A549 (cell line): Measurements from ENCODE around the gene TMEM151A. TPM values are rescaled to one million over a fixed set of nuclear protein-coding genes. Genes with fewer than 3 reads are reported as not detected.

Experiments used
- ATAC-seq, 2 experiments: fragments of 200-7000 bp in 1 of 2; fragments of >200 bp in 1 of 2; cut with Nextera tagmentation in 1 of 2; cut with Tn5 transposase in 1 of 2; 3 replicates each; pipeline versions ENCODE4 v1.8.0 to v1.9.1; 2018 to 2020; ENCODE audit warnings: mild to moderate bottlenecking in 1 of 2, moderate library complexity in 1 of 2
- CTCF ChIA-PET: fragments of 300-600 bp; sonication (Branson Sonifier 250); formaldehyde crosslinking; extraction: SDS; loops from one replicate; lab custom pipeline; 2021; ENCODE audit warnings: antibody characterized with exemption, inconsistent platforms; lab: Yijun Ruan, JAX
- POLR2A ChIA-PET: fragments of 350-600 bp; formaldehyde crosslinking; extraction: SDS; loops from one replicate; lab custom pipeline; 2021; ENCODE audit warnings: antibody characterized with exemption, inconsistent platforms; lab: Yijun Ruan, JAX
- DNase-seq, 2 experiments: peaks; one replicate each; pipeline versions ENCODE4 v3.0.0 to v3.0.0-alpha.2; 2011 to 2016; ENCODE audit warnings: low read depth in 1 of 2, low spot score in 1 of 2
- FAIRE-seq: peaks from 2 replicates; lab custom pipeline; 2011; peaks lifted over from hg19 to GRCh38; lab: Jason Lieb, UNC
- H3K27ac ChIP-seq, 2 experiments: fragments of >200 bp; sonication (Bioruptor Twin); formaldehyde crosslinking; 3 replicates each; pipeline ENCODE4 v1.5.1; 2016 to 2017
- H3K4me1 ChIP-seq: fragments of >200 bp; sonication (Bioruptor Twin); formaldehyde crosslinking; 3 replicates; pipeline ENCODE4 v1.6.1; 2016
- H3K4me2 ChIP-seq: fragments of >200 bp; sonication (Bioruptor Twin); formaldehyde crosslinking; 3 replicates; pipeline ENCODE4 v1.6.1; 2016
- H3K4me3 ChIP-seq: fragments of >200 bp; sonication (Bioruptor Twin); formaldehyde crosslinking; 3 replicates; pipeline ENCODE4 v1.5.1; 2016
- H3K9me3 ChIP-seq: fragments of >200 bp; sonication (Bioruptor Twin); formaldehyde crosslinking; 3 replicates; pipeline ENCODE4 v1.6.1; 2016
- CBX2 ChIP-seq: fragments of 200-600 bp; sonication (generic); IDR thresholded peaks from 2 replicates; pipeline ENCODE4 v1.6.1; 2016; ENCODE audit warnings: low read depth, mild to moderate bottlenecking, borderline replicate concordance
- CHD2 ChIP-seq: fragments of 150-350 bp; IDR thresholded peaks from 2 replicates; pipeline ENCODE4 v1.6.1; 2014; ENCODE audit warnings: low read length; ENCODE audit not compliant: partially characterized antibody
- CHD4 ChIP-seq: fragments of 200-600 bp; sonication (generic); IDR thresholded peaks from 2 replicates; pipeline ENCODE4 v1.6.1; 2016; ENCODE audit warnings: antibody characterized with exemption, mild to moderate bottlenecking, borderline replicate concordance
- E2F6 ChIP-seq: IDR thresholded peaks from 2 replicates; pipeline ENCODE4 v1.6.1; 2012; ENCODE audit warnings: low read depth, borderline replicate concordance
- EHF ChIP-seq: fragments of 250-450 bp; sonication (Bioruptor Pico); IDR thresholded peaks from 2 replicates; pipeline ENCODE4 v1.5.0; 2020; ENCODE audit warnings: mild to moderate bottlenecking
- ELK1 ChIP-seq: fragments of 150-350 bp; IDR thresholded peaks from 2 replicates; pipeline ENCODE4 v1.6.1; 2014; ENCODE audit warnings: low read depth, mild to moderate bottlenecking, low read length
- FOXS1 ChIP-seq: fragments of 250-450 bp; sonication (Bioruptor Pico); IDR thresholded peaks from 2 replicates; pipeline ENCODE4 v1.5.0; 2020; ENCODE audit warnings: mild to moderate bottlenecking, moderate library complexity
- HDAC2 ChIP-seq: fragments of 200-600 bp; sonication (generic); IDR thresholded peaks from 2 replicates; pipeline ENCODE4 v1.6.1; 2016
- HEYL ChIP-seq: fragments of 250-450 bp; sonication (Bioruptor Pico); IDR thresholded peaks from 2 replicates; pipeline ENCODE4 v1.8.0; 2021; ENCODE audit warnings: mild to moderate bottlenecking, moderate library complexity
- HOXA7 ChIP-seq: fragments of 250-450 bp; sonication (Bioruptor Pico); IDR thresholded peaks from 2 replicates; pipeline ENCODE4 v1.5.0; 2020; ENCODE audit warnings: mild to moderate bottlenecking, moderate library complexity
- HOXB13 ChIP-seq: fragments of 250-450 bp; sonication (Bioruptor Pico); IDR thresholded peaks from 2 replicates; pipeline ENCODE4 v1.5.0; 2020; ENCODE audit warnings: low read depth, mild to moderate bottlenecking, moderate library complexity
- HOXB5 ChIP-seq: fragments of 250-450 bp; sonication (Bioruptor Pico); IDR thresholded peaks from 2 replicates; pipeline ENCODE4 v1.5.0; 2020; ENCODE audit warnings: mild to moderate bottlenecking, moderate library complexity
- JUNB ChIP-seq: fragments of >200 bp; sonication (Bioruptor Twin); formaldehyde crosslinking; IDR thresholded peaks from 2 replicates; pipeline ENCODE4 v1.6.1; 2016
- MAFK ChIP-seq: fragments of 450-650 bp; IDR thresholded peaks from 2 replicates; pipeline ENCODE4 v1.6.1; 2014; ENCODE audit not compliant: partially characterized antibody
- MAZ ChIP-seq: fragments of 150-350 bp; IDR thresholded peaks from 2 replicates; pipeline ENCODE4 v1.6.1; 2014; ENCODE audit warnings: antibody characterized with exemption, low read depth, low read length, borderline replicate concordance
- MYC ChIP-seq: IDR thresholded peaks from 2 replicates; pipeline ENCODE4 v1.6.1; 2012; ENCODE audit warnings: mild to moderate bottlenecking, inconsistent platforms, low read length, improper control_type of control experiment, borderline replicate concordance
- PBX3 ChIP-seq: IDR thresholded peaks from 2 replicates; pipeline ENCODE4 v1.6.1; 2012
- PHF8 ChIP-seq: fragments of 200-600 bp; sonication (generic); IDR thresholded peaks from 2 replicates; pipeline ENCODE4 v1.6.1; 2016; ENCODE audit warnings: low read depth, mild to moderate bottlenecking, antibody characterized with exemption, moderate library complexity, borderline replicate concordance
- POLR2A ChIP-seq: IDR thresholded peaks from 2 replicates; pipeline ENCODE4 v1.6.1; 2012; ENCODE audit warnings: mild to moderate bottlenecking, low read length
- RCOR1 ChIP-seq: fragments of 150-350 bp; IDR thresholded peaks from 2 replicates; pipeline ENCODE4 v1.6.1; 2014; ENCODE audit warnings: antibody characterized with exemption, low read length, low read depth
- RFX5 ChIP-seq: fragments of 450-650 bp; IDR thresholded peaks from 2 replicates; pipeline ENCODE4 v1.7.1; 2014; ENCODE audit warnings: antibody characterized with exemption, mild to moderate bottlenecking, moderate library complexity
- SMC3 ChIP-seq: fragments of >200 bp; sonication (Bioruptor Twin); formaldehyde crosslinking; IDR thresholded peaks from 3 replicates; pipeline ENCODE4 v1.6.1; 2018; ENCODE audit warnings: inconsistent platforms
- TFCP2L1 ChIP-seq: fragments of 250-450 bp; sonication (Bioruptor Pico); IDR thresholded peaks from 2 replicates; pipeline ENCODE4 v1.5.0; 2021; ENCODE audit warnings: mild to moderate bottlenecking
- ZC3H11A ChIP-seq: fragments of 450-650 bp; IDR thresholded peaks from 2 replicates; pipeline ENCODE4 v1.6.1; 2014; ENCODE audit warnings: antibody characterized with exemption, mild to moderate bottlenecking
- ZFP36 ChIP-seq: fragments of 450-650 bp; IDR thresholded peaks from 2 replicates; pipeline ENCODE4 v1.6.1; 2014; ENCODE audit warnings: borderline replicate concordance; ENCODE audit not compliant: partially characterized antibody
- ZNF302 ChIP-seq: fragments of 250-450 bp; sonication (Bioruptor Pico); IDR thresholded peaks from 2 replicates; pipeline ENCODE4 v1.9.0; 2021; ENCODE audit warnings: inconsistent platforms, mild to moderate bottlenecking, moderate library complexity
- WGBS: methylation state at CpG from one replicate; pipeline ENCODE4 v1.1.6; 2017; ENCODE audit errors: missing lambda C conversion rate; 5-methylcytosine and 5-hydroxymethylcytosine counted together
- polyA plus RNA-seq, 4 experiments: library from polyadenylated mRNA; depleted of rRNA in 3 of 4; stranded (reverse); fragments of >200 nt; fragmentation: RNase III in 1 of 4; extraction: RNeasy Plus Mini Kit Qiagen cat#74134 plus additional on column Dnase treatment in 1 of 4; gene quantifications; 2 replicates in 3 of 4; 3 replicates in 1 of 4; pipeline ENCODE4 v1.2.3, GENCODE V29; 2011 to 2017
- TF ChIP-seq, protein P1 (sequence below): fragments of >200 bp; sonication (Bioruptor Twin); formaldehyde crosslinking; IDR thresholded peaks from 2 replicates; pipeline ENCODE4 v1.6.1; 2016
- TF ChIP-seq, protein P2 (sequence below): IDR thresholded peaks from 2 replicates; pipeline ENCODE4 v1.6.1; 2012
- TF ChIP-seq, protein P3 (sequence below): fragments of 200-600 bp; sonication (generic); IDR thresholded peaks from 2 replicates; pipeline ENCODE4 v1.6.1; 2016; ENCODE audit warnings: antibody characterized with exemption, mild to moderate bottlenecking, moderate library complexity

Gene TMEM151A
- polyA plus RNA-seq, 2 of the 4 experiments (the other 2 are of a cell fraction), result 0.44 to 1.8 TPM

- peak overlapping the region; percentile 93; the same call in 2 of the 3 replicates for H3K4me2 ChIP-seq
- H3K9me3 ChIP-seq, result no peaks in the 10 kb centered on the region
- H3K4me3 ChIP-seq, result no peak overlapping the region
- no peak for DNase-seq
- TF ChIP-seq ZFP36, result no peak
- no peak for TF ChIP-seq EHF (CRISPR knock-in tag)
- TF ChIP-seq, protein P1, sequence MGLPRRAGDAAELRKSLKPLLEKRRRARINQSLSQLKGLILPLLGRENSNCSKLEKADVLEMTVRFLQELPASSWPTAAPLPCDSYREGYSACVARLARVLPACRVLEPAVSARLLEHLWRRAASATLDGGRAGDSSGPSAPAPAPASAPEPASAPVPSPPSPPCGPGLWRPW, result no peak
- no peak for TF ChIP-seq MAFK
- no peak for TF ChIP-seq PBX3
- TF ChIP-seq HOXA7, result no peak
- no peak for TF ChIP-seq HDAC2
- no peak for TF ChIP-seq SMC3
- no peak for TF ChIP-seq ELK1
- no peak for TF ChIP-seq MAZ
- TF ChIP-seq CHD4, result no peak
- TF ChIP-seq TFCP2L1 (CRISPR knock-in tag), result no peak
- TF ChIP-seq FOXS1, result no peak
- TF ChIP-seq ZC3H11A, result no peak
- TF ChIP-seq, all 56 proteins: peak for 0
- Histone ChIP-seq H3K4me1 (peaks cover 29% of the 10 kb centered on the region), H3K27ac (no peak overlapping the region)
- ATAC-seq (no peak), FAIRE-seq (no peak)
- ChIA-PET POLR2A (no interaction called here), CTCF (interaction anchor here (1.0 to 7.9 kb wide), 7 partner anchors 14 to 46 kb away, joined by 3 to 57 read pairs (median 5); no protein-coding TSS in a partner anchor)
- WGBS, result 90% methylated on average over 8 of the region's 8 CpGs
Measured at GRCh38 chr11:66343176-66343575, 51.5 kb downstream of the TMEM151A start.

DNA sequence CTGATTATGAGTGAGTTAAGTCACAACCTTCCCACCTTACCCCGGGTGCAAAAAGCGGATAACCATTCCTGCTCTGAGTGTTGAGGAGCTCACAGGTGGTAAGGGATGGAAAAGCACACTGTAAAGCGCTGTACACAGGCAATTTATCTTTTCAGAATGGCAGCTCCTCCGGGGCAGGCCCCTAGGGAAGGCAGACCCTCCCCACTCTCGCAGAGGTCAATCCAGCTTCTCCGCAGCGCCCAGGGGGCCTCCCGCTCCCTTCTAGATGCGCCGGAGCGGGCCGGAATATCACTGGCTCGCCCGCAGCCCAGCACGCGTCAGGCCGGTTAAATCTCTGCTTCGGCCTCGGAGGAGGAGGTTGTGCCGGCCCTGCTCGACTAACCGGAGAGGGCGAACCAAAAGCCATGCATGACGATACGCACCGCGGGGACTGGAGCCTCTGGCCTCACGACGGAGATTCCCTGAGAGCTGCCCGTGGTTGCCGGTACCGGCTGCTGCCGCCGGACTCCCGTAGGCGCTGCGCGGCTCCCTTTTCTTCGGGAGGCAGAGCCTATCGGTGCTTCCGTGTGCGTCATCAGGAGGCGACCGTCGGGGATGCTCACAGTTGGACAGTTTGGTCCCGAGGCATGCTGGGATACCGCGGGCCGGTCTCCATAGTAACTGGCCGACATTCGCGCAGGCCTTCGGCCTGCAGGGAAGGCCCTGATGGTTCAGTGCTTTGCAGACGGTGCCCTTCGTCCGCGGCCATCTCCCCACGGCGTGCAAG, 53.0 kb downstream of the TMEM151A start, which contains the start of gene BRMS1:
TSS of gene BRMS1 (minus strand) at position 555 of the 766 bp plus-strand sequence. CDS start 2,870 bp downstream, outside the sequence.
- peak within 1 kb of the TSS; percentile 77 to 93 for H3K27ac ChIP-seq
- H3K9me3 ChIP-seq, result no peaks in the 10 kb centered on the region
- peaks cover 32% of the 10 kb centered on the region for H3K4me1 ChIP-seq
- DNase-seq (peak; percentile 94 to 98), FAIRE-seq (peak; percentile 43), ATAC-seq (peak; percentile 66 to 85)
- WGBS, result under 1% methylated on average over 31 of the region's 59 CpGs
- peak within 1 kb of the TSS; percentile 93 for H3K4me2 ChIP-seq
- H3K4me3 ChIP-seq, result peak within 1 kb of the TSS; percentile 88
- POLR2A ChIA-PET, result interaction anchor here (0.6 to 2.2 kb wide), 7 partner anchors 9 to 930 kb away, joined by 3 to 12 read pairs (median 4); partner anchors contain the start of genes RIN1 and YIF1A
- CTCF ChIA-PET, result interaction anchor here (1.1 to 7.9 kb wide), 10 partner anchors 11 to 64 kb away, joined by 3 to 57 read pairs (median 9); partner anchors contain the start of gene RIN1
- TF ChIP-seq MYC (0 out of 2 replicates have a peak, but pooled peaks have one; percentile 47), RCOR1 (no peak), POLR2A (peak; percentile 97), JUNB (no peak), PBX3 (no peak; the same call in 1 of the 2 replicates), PHF8 (peak; percentile 96; the same call in 1 of the 2 replicates), RFX5 (no peak), HOXB13 (CRISPR knock-in tag) (no peak), E2F6 (no peak), CBX2 (no peak), HEYL (CRISPR knock-in tag) (no peak), HOXA7 (no peak), HOXB5 (CRISPR knock-in tag) (no peak), ZNF302 (CRISPR knock-in tag) (no peak), CHD2 (no peak)
- TF ChIP-seq, protein P2, sequence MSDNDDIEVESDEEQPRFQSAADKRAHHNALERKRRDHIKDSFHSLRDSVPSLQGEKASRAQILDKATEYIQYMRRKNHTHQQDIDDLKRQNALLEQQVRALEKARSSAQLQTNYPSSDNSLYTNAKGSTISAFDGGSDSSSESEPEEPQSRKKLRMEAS, result peak; percentile 64
- TF ChIP-seq, protein P3, sequence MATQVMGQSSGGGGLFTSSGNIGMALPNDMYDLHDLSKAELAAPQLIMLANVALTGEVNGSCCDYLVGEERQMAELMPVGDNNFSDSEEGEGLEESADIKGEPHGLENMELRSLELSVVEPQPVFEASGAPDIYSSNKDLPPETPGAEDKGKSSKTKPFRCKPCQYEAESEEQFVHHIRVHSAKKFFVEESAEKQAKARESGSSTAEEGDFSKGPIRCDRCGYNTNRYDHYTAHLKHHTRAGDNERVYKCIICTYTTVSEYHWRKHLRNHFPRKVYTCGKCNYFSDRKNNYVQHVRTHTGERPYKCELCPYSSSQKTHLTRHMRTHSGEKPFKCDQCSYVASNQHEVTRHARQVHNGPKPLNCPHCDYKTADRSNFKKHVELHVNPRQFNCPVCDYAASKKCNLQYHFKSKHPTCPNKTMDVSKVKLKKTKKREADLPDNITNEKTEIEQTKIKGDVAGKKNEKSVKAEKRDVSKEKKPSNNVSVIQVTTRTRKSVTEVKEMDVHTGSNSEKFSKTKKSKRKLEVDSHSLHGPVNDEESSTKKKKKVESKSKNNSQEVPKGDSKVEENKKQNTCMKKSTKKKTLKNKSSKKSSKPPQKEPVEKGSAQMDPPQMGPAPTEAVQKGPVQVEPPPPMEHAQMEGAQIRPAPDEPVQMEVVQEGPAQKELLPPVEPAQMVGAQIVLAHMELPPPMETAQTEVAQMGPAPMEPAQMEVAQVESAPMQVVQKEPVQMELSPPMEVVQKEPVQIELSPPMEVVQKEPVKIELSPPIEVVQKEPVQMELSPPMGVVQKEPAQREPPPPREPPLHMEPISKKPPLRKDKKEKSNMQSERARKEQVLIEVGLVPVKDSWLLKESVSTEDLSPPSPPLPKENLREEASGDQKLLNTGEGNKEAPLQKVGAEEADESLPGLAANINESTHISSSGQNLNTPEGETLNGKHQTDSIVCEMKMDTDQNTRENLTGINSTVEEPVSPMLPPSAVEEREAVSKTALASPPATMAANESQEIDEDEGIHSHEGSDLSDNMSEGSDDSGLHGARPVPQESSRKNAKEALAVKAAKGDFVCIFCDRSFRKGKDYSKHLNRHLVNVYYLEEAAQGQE, result no peak
